Panc1 (cell line): ENCODE results near the gene MSI2. TPM values are rescaled to one million over a fixed set of nuclear protein-coding genes. Genes with fewer than 3 reads are reported as not detected.

ENCODE experiments used
- ATAC-seq: fragments of 200-7000 bp; cut with Tn5 transposase; 2 replicates; pipeline ENCODE4 v1.9.1; 2020; ENCODE audit warnings: mild to moderate bottlenecking, moderate library complexity
- BruUV-seq: library from RNA; stranded (reverse); fragments of 400-500 nt; replicated peaks from 2 replicates; lab custom pipeline; 2021; lab: Mats Ljungman, UMichigan
- CTCF ChIA-PET: fragments of 300-600 bp; sonication (Branson Sonifier 250); formaldehyde crosslinking; loops from one replicate; lab custom pipeline; 2022; ENCODE audit warnings: antibody characterized with exemption; lab: Charles Lee
- POLR2A ChIA-PET: fragments of 300-600 bp; sonication (Branson Sonifier 250); formaldehyde crosslinking; loops from one replicate; lab custom pipeline; 2022; ENCODE audit warnings: antibody characterized with exemption; lab: Charles Lee
- DNase-seq: peaks from one replicate; pipeline ENCODE4 v3.0.0-alpha.2; 2010; ENCODE audit warnings: low read depth, low spot score
- H3K27ac ChIP-seq: 2 replicates; pipeline ENCODE4 v1.5.1; 2011; ENCODE audit warnings: mild to moderate bottlenecking, low read length, inconsistent platforms
- H3K27me3 ChIP-seq: fragments of 200-500 bp; sonication (Bioruptor generic); 2 replicates; pipeline ENCODE4 v1.6.0; 2014; ENCODE audit warnings: low read length, inconsistent platforms; ENCODE audit not compliant: control insufficient read depth, insufficient read depth
- H3K36me3 ChIP-seq: fragments of 200-500 bp; sonication (Bioruptor generic); 2 replicates; pipeline ENCODE4 v1.5.1; 2014; ENCODE audit warnings: inconsistent platforms, mild to moderate bottlenecking, low read length, moderate library complexity; ENCODE audit not compliant: control insufficient read depth, insufficient read depth
- H3K4me1 ChIP-seq: 2 replicates; pipeline ENCODE4 v1.5.1; 2011; ENCODE audit warnings: inconsistent platforms, mild to moderate bottlenecking, low read length, moderate library complexity; ENCODE audit not compliant: control insufficient read depth, insufficient read depth
- H3K4me3 ChIP-seq, 2 experiments: 2 replicates each; pipeline ENCODE4 v1.5.1; 2011 to 2012; ENCODE audit warnings: low read depth in 2 of 2, low read length in 2 of 2, mild to moderate bottlenecking in 2 of 2, inconsistent platforms in 1 of 2, moderate library complexity in 1 of 2
- H3K9me3 ChIP-seq: fragments of 200-500 bp; sonication (Bioruptor generic); 2 replicates; pipeline ENCODE4 v1.5.1; 2014; ENCODE audit warnings: low read depth, mild to moderate bottlenecking, inconsistent platforms, low read length, moderate library complexity; ENCODE audit not compliant: control insufficient read depth, insufficient read depth
- CTCF ChIP-seq: fragments of 450-650 bp; IDR thresholded peaks from 2 replicates; pipeline ENCODE4 v1.5.1; 2017; ENCODE audit warnings: mild to moderate bottlenecking
- POLR2AphosphoS5 ChIP-seq: IDR thresholded peaks from 2 replicates; pipeline ENCODE4 v1.6.1; 2012; ENCODE audit warnings: mild to moderate bottlenecking, low read depth, low read length, moderate library complexity
- SIN3A ChIP-seq: IDR thresholded peaks from 2 replicates; pipeline ENCODE4 v1.6.1; 2012; ENCODE audit warnings: low read depth, mild to moderate bottlenecking, low read length, moderate library complexity, borderline replicate concordance; ENCODE audit not compliant: insufficient read depth
- TCF7L2 ChIP-seq: IDR thresholded peaks from 2 replicates; pipeline ENCODE4 v1.6.1; 2011; ENCODE audit warnings: mild to moderate bottlenecking, low read depth, low read length, inconsistent platforms
- in situ Hi-C: cut with HindIII; loops from 2 replicates; pipeline ENCODE4 v1.10.0; 2016; ENCODE audit warnings: low sequenced_read_pairs, low pct_unique_long_range_greater_than_20kb
- intact Hi-C: fragments of 100-400 bp; cut with micrococcal nuclease; formaldehyde crosslinking; loops from one replicate; pipeline ENCODE4 v1.10.0; 2022; ENCODE audit not compliant: unreplicated experiment
- total RNA-seq: library from RNA; stranded (reverse); gene quantifications from one replicate; pipeline ENCODE4 v1.2.1, GENCODE V29; 2021; ENCODE audit not compliant: unreplicated experiment
- TF ChIP-seq, protein P1 (sequence below), 2 experiments: IDR thresholded peaks; 2 replicates each; pipeline ENCODE4 v1.6.1; 2011 to 2012; ENCODE audit warnings: low read depth in 2 of 2, control low read depth in 1 of 2, low read length in 1 of 2, mild to moderate bottlenecking in 1 of 2, moderate library complexity in 1 of 2; ENCODE audit not compliant: insufficient read depth in 1 of 2

Gene MSI2
- total RNA-seq, 1 experiment from 2014 or later = 38.5 TPM

GRCh38 chr17:57332501-57332900, 76.2 kb downstream of the MSI2 start:
- H3K27ac ChIP-seq = no peak overlapping the region
- no peak overlapping the region for H3K4me3 ChIP-seq
- BruUV-seq = no TSS peak
- no peaks in the 10 kb centered on the region for H3K4me1 ChIP-seq
- H3K9me3 ChIP-seq = no peaks in the 10 kb centered on the region
- ChIA-PET CTCF (no interaction called here), POLR2A (no interaction called here)
- ATAC-seq (no peak), DNase-seq (no peak)
- intact Hi-C loops (no loop called here), in situ Hi-C loops (no loop called here)
- H3K27me3 ChIP-seq = no peaks in the 10 kb centered on the region
- TF ChIP-seq SIN3A (no peak), TCF7L2 (no peak), CTCF (no peak), POLR2AphosphoS5 (no peak)
- TF ChIP-seq, protein P1, sequence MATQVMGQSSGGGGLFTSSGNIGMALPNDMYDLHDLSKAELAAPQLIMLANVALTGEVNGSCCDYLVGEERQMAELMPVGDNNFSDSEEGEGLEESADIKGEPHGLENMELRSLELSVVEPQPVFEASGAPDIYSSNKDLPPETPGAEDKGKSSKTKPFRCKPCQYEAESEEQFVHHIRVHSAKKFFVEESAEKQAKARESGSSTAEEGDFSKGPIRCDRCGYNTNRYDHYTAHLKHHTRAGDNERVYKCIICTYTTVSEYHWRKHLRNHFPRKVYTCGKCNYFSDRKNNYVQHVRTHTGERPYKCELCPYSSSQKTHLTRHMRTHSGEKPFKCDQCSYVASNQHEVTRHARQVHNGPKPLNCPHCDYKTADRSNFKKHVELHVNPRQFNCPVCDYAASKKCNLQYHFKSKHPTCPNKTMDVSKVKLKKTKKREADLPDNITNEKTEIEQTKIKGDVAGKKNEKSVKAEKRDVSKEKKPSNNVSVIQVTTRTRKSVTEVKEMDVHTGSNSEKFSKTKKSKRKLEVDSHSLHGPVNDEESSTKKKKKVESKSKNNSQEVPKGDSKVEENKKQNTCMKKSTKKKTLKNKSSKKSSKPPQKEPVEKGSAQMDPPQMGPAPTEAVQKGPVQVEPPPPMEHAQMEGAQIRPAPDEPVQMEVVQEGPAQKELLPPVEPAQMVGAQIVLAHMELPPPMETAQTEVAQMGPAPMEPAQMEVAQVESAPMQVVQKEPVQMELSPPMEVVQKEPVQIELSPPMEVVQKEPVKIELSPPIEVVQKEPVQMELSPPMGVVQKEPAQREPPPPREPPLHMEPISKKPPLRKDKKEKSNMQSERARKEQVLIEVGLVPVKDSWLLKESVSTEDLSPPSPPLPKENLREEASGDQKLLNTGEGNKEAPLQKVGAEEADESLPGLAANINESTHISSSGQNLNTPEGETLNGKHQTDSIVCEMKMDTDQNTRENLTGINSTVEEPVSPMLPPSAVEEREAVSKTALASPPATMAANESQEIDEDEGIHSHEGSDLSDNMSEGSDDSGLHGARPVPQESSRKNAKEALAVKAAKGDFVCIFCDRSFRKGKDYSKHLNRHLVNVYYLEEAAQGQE (IDR thresholded peaks at IDR 0.05; ENCODE audit: insufficient read depth in 1 of 2, low read depth in 2 of 2, low read length in 1 of 2) = no peak
- no peaks in the 10 kb centered on the region for H3K36me3 ChIP-seq

GRCh38 chr17:57335195-57335792, 79.0 kb downstream of the MSI2 start:
- TF ChIP-seq TCF7L2 (no peak), POLR2AphosphoS5 (no peak), SIN3A (no peak), CTCF (no peak)
- TF ChIP-seq, protein P1 (IDR thresholded peaks at IDR 0.05; ENCODE audit: insufficient read depth in 1 of 2, low read depth in 2 of 2, low read length in 1 of 2) = no peak
- no peak overlapping the region for H3K4me3 ChIP-seq
- in situ Hi-C loops = no loop called here
- CTCF ChIA-PET = interaction anchor here (0.7 to 0.8 kb wide), 2 partner anchors 92 to 339 kb away, joined by 3 to 9 read pairs; no protein-coding TSS in a partner anchor
- no peaks in the 10 kb centered on the region for H3K36me3 ChIP-seq
- intact Hi-C loops = no loop called here
- no peak for DNase-seq
- no peaks in the 10 kb centered on the region for H3K9me3 ChIP-seq
- no peak overlapping the region for H3K27ac ChIP-seq
- POLR2A ChIA-PET = interaction anchor here (0.6 kb wide), 1 partner anchor 139 kb away, joined by 6 read pairs; no protein-coding TSS in a partner anchor
- no peak for ATAC-seq
- no peaks in the 10 kb centered on the region for H3K27me3 ChIP-seq
- no TSS peak for BruUV-seq
- no peaks in the 10 kb centered on the region for H3K4me1 ChIP-seq
